Measurements from ENCODE around the gene STX1A.
"Not testable (repeated sequence)": the region's sequence is repeated elsewhere in the genome, so short reads cannot be mapped to it uniquely, and the experiment has no call there.

Gene STX1A

DNA sequence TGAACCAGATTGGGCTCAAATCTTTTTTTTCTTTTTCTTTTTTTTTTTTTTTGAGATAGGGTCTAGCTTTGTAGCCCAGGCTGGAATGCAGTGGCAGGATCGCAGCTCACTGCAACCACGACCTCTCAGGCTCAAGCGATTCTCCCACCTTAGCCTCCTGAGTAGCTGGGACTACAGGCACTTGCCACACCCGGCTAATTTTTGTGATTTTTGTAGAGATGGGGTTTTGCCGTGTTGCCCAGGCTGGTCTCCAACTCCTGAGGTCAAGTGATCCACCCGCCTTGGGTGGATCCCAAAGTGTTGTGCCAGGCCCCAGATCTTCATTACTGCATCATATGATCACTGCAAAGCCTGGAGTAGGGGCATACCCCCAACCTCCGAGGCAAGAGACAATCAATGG lies 39.0 kb downstream of the STX1A start:
- FAIRE-seq: no peak

DNA sequence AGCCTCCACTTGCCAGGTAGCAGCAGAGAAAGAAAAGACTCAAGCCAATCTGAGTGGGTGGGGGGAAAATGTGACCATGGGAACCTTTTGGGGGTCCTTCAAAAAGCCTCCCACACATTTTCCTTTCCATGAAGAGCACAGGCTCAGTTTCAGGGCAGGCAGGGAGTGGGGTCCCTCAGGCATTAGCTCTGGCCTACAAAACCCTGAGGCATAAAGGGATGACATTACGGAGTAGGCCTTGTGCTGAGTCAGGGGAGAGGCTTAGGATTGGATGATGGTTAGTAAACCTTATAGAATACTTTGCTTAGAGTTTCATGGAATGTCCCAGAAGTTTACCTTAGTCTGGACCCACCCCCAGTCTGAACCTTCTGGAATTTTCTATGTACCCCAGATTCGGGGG lies 39.8 kb downstream of the STX1A start:
- FAIRE-seq: no peak

DNA sequence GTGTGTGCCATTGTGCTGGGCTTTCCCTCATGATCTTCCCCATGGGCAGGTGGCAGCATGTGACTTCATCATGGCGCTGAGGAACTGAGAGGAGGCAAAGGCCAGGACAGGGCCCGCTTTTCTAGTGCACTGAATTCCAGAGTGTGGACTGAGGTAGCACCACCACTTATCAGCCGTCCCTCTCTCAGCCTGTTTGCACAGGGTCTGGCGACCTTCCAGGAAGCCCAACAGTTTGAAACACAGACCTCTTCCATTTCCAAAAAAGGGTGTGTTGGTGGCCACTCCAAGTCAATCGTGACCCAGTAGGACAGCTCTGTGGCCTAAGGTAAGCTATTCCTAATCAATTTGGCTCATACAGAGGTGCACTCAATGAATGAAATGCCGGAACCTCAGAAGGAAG lies 40.6 kb downstream of the STX1A start:
- FAIRE-seq: no peak

DNA sequence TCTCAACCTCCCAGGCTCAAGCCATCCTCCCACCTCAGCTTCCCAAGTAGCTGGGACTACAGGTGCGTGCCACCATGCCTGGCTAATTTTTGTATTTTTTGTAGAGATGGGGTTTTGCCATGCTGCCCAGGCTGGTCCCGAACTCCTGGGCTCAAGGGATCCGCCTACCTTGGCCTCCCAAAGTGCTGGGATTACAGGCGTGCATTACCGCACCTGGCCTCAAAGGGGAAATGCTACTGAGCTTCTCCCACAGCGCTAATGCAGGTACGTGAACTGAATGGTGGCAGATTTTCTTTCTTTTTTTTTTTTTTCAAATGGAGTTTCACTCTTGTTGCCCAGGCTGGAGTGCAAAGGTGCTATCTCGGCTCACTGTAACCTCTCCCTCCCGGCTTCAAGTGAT lies 43.4 kb downstream of the STX1A start:
- FAIRE-seq: not testable (repeated sequence)

DNA sequence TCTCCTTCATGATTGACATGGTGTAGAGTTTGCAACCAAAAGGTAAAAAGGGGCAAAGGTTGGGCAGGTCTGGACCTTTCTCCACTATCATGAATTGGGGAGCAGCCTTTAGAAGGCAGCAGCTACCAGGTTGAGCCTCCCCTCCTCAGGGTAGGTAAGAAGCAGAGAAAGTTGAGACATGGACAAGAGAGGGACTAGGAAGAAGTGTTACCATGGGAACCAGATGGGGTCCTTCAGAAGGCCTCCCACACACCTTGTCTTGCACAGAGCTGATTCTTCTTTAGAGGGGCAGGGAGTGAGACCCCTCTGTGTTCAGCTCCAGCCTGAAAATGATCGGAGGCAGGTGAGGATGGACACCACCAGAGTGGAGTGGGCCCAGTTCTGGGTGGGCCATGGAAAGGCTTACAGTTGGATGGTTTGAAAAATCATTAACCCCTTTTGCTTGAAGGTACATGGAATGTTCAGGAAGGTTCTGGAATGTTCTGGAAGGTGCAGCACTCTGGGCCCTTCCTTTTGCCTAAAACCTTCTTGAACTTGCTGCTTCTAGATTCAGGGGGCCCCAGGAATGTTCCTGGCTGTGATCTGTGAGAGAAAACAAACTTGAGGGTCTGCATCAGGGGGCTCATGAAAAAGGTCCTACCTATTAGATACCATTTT lies 44.9 kb downstream of the STX1A start:
- FAIRE-seq: no peak

DNA sequence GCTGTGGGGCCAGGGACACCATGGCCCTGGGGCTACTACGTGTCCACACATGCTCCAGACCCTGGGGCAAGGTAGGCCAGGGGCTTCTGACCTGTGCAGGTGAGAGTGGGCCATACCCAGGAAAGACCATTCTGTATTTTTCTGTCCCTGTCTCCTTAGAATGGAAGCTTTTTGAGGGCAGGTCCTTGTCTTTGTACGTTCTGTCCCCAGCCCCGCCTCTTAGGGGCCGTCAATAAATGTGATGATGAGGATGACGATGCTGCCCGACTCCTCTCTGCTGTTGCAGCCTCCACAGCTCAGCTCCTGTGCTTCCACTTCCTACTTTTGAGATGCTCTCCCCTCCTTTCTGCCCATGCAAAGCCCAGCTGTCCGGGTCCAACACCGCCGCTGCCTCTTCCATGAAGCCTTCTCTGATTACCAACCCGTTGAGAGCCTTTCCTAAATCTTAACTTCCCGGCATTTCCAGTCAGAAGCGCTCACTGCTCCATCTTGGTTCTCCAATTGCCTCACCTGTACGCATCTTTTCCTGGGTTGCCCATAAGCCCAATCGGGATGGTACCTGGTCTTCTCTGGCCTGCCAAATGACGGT lies 47.5 kb downstream of the STX1A start:
- no peak for FAIRE-seq

DNA sequence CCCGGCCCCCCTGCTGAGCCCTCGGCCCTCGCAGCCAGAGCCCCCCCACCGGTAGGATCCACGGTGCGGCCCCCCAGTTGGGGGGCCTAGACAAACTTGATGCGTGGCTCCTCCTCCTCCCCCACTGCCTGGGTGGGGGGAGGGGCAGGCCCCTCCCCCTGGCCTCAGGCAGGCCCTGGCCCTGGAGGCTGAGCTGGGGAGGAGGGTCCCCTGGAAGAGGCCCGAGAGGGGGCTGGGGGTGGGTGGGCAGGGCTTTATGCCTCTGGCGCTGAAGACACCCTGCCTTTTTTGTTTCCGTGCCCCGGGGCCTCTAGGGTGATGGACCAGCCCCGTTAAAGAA lies 48.2 kb downstream of the STX1A start:
- FAIRE-seq: no peak

DNA sequence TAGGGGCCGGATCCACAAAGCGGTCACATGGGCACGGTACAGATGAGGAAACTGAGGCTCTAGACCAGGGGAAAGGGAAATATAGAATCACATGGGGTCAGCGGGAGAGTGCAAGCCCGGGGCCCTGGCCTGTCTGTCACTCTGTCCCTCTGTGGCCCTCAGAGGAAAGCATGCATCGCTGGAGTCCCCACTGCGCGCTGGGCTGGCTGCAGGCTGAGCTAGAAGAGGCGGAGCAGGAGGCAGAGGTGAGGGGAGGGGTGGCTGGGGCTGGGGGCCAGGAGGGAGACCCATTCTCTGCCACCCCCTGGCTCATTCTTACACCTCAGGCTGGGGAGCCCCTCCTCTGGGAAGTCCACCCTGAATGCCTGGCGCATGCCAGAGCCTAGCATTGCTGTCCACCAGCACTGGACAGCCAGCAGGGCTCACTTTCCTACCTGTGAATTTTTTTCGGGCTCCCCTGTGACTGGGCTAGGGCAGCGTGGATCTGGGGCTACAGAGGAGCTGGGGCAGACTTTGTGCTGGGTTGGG lies 49.5 kb downstream of the STX1A start:
- no peak for FAIRE-seq

DNA sequence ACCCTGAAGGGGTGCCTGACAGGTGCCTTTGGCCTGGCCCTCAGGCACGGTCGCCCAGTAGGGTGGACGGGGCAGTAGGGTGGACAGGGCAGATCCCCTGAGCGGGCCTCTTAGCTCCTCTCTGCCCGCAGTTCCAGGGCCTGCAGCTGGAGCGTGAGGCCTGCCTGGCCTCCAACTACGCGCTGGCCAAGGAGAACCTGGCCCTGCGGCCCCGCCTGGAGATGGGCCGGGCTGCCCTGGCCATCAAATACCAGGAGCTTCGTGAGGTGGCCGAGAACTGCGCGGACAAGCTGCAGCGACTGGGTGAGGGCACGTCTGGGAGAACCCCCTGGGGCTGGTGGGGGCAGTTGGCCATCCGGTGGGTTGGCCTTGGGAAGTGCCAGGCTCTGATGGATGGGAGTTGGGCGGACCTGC lies 50.2 kb downstream of the STX1A start:
- no peak for FAIRE-seq

DNA sequence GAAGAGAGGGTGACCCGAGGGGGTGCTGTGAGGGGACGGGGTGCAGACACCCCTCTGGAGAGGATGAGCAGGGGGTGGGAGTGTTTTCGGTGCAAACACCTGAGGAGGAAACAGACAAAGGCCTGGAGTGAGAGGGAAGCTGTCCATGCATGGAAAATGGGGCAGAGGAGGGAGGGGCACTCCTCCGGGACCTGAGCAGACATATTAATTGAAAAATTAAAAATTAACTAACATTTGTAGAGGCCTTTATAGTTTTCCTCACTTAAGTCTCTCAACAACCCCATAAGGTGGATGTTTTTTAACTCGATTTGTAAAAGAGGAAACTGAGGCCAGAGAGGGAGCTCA lies 50.6 kb downstream of the STX1A start:
- FAIRE-seq: no peak

DNA sequence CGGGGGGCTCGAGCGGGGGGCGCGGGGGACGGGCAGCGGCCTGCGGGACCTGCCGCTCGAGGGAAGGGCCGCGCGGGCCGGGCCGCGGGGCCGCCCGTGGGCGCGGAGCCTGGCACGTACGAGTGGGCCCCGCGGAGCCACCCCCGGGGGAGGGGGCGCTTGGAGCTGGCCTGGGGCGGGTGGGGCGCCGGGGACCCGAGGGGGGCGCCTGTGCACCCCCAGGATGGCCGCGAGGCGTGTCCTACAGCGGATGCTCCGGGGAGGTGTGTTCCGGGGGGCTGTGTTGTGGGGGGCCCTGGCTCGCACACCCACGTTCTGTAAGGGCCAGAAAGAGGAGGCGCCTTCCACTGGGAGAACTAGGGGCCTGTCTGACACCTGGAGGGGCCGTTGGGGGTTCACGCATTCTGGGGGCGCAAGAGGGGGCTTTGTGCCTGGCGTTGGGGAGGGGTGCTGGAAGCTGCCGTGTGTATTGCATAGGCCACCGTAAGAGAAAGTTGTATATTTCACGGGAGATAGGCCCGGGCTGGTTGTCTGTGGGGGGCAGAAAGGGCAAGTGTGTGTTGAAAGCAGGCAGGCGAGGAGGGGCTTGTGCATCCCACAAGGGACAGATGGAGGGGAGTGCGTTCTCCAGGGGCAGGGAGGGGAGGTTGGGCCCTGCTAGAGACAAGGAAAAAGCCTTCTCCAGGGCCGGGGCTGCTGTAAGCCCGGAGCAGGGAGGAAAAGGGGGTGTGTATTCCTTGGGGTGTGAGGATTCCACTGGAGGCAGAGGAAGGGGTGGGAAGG lies 51.2 kb downstream of the STX1A start:
- FAIRE-seq: no peak

DNA sequence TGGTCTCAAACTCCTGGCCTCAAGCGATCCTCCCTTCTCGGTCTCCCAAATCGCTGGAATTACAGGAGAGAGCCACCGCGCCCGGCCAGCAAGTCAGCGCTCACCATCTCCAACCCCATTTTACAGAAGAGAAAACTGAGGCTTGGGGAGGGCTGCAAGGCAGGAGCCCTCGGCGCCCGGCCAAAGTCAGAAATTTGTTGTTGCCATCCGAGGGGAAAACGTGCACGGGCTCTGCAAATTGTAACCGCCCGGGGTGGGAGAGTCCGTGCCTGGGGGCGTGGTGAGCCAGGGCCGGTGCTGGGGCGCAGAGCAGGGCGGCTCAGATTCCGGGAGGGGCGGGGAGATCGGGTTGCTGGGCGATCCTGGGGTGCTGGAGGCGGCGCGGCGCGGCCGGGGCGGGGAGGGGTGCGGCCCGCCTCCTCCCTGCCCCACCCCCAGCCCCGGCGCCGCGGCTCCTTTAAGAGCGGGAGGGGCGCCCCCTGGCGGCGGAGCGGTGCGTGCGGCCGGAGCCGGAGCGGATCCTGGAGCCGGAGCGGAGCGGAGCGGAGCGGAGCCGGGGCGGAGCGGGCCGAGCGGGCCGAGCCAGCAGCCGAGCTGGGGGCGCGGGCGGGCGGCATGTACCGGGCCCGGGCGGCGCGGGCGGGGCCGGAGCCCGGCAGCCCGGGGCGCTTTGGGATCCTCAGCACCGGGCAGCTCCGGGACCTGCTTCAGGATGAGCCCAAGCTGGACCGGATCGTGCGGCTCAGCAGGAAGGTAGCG lies 51.9 kb downstream of the STX1A start, which contains the start of gene VPS37D:
TSS of gene VPS37D (plus strand) at position 488 of the 759 bp plus-strand sequence. CDS start at position 616, 128 bp downstream.
- no peak for FAIRE-seq

DNA sequence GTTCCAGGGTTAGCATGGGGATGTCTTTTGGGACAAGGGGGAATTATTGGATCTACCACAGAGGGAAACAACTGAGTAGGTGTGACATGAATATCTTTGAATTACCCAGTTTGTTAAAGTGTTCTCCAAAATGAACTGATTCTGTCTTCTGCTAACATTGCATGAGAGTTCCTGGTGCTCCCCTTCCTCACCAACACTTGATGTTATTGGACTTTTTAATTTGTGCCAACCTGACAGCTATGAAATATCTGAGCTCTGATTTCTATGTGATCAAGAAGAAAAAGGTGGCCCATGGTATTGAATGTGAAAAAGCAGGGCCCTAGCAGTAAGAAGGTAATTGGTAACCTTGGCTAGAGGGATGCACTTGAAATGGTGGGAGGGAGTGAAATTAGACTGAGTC lies 56.4 kb downstream of the STX1A start:
- no peak for FAIRE-seq

DNA sequence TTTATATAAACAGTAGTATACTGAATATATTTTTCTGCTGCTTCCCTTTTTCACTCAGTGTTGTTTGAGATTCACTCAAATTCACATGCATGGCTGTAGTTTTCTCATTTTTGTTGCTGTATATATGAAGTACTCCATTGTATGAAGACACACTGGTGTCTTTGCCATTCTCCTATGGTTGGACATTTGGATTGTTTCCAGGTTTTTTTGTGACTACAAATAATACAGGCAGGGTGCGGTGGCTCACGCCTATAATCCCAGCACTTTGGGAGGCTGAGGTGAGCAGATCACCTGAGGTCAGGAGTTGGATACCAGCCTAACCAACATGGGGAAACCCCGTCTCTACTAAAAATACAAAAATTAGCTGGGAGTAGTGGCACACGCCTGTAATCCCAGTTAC lies 58.9 kb downstream of the STX1A start:
- FAIRE-seq: not testable (repeated sequence)

DNA sequence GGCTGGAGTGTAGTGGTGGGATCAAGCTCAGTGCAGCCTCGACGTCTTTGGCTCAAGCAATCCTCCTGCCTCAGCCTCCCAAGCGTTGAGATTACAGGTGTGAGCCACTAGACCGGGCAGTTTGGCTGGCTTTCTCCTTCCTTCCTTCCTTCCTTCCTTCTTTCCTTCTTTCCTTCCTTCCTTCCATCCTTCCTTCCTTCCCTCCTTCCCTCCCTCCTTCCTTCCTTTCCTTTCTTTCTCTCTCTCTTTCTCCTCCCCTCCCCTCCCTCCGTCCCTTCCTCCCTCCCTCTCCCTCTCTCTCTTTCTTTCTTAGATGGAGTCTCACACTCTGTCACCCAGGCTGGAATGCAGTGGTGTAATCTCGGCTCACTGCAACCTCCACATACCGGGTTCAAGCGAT lies 59.5 kb downstream of the STX1A start:
- no peak for FAIRE-seq

DNA sequence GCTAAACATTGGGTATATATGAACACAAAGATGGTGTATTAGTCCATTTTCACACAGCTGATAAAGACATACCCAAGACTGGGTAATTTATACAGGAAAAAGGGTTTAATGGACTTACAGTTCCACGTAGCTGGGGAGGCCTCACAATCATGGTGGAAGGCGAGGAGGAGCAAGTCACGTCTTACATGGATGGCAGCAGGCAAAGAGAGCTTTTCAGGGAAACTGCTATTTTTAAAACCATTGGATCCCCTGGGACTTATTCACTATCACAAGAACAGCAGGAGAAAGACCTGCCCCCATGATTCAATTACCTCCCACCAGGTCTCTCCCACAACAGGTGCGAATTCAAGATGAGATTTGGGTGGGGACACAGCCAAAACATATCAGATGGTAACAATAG lies 64.2 kb downstream of the STX1A start:
- FAIRE-seq: not testable (repeated sequence)

DNA sequence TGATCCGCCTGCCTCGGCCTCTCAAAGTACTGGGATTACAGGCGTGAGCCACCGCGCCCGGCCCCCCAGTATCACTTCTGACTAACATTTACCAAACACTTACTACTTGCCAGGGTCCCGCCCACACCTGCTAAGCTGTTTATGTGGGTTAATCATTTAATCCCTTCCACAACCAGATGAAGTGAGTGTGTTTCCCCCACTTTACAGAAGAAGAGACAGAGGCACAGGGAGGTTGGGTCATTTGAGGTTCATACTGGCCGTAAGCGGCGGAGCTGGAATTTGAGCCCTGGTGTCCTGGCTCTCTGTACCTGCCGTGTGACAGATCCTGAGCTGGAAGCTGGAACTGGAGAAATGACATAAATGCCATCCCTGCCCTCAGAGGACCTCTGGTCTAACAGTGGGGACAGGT lies 66.9 kb downstream of the STX1A start:
- no peak for FAIRE-seq

DNA sequence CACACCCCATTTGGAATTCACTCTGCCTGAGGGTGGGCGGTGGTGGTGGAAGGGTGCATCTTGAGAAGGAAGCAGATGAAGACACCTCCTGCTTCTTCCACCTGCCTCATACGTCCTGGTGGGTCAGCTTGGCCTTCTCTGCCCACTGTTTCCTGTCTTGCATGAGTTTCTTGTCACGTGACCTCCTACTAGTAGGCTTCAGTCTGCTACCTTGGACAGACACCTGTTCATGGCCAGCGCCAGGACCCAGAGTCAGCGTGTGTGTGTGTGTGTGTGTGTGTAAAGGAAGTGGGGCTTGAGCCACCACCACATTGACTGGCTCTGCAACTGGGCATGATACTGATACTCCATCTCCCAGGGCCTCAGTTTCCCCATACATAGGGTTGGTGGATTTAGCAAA lies 68.9 kb downstream of the STX1A start:
- no peak for FAIRE-seq

DNA sequence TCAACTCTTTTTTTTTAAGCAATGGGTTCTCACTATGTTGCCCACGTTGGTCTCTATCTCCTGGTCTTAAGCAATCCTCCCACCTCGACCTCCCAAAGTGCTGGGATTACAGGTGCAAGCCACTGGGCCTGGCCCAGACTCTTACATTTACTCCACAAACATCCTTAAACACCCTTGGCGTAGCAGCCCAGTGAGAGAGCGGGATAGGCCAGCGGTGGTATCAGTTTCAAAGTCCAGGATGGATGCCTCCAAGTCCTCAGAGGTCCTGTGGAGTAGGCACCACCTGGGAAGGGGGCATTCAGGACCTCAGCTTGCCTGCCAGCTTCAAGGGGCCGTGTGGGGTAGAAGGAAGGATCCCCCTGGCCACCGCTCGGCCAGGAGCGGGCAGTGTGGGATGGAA lies 69.9 kb downstream of the STX1A start:
- FAIRE-seq: no peak
